ENCODE data around the gene SIN3A. TPM values are rescaled to one million over a fixed set of nuclear protein-coding genes. Genes with fewer than 3 reads are reported as not detected.
"Not testable (repeated sequence)": the region's sequence is repeated elsewhere in the genome, so short reads cannot be mapped to it uniquely, and the experiment has no call there.

SIN3A gene
- 28.8 and 33.5 TPM in 2 replicates for total RNA-seq (2014; rRNA removed; shearing (Covaris generic))

- DNase-seq (ENCODE audit: low spot score) = peak; percentile 100
These were observed at the start of gene SIN3A for GRCh38 chr15:75451674-75452363. Gene SIN3A (minus strand): TSS chr15:75451690. CDS start chr15:75430375, 21,315 bp downstream.

- DNase-seq (ENCODE audit: low spot score) = no peak
These were observed 42.2 kb upstream of the SIN3A start for GRCh38 chr15:75493732-75494131.

GRCh38 chr15:75483961-75484360, 32.5 kb upstream of the SIN3A start:
- no peak for DNase-seq (ENCODE audit: low spot score)

GRCh38 chr15:75483556-75483955, 32.1 kb upstream of the SIN3A start:
- DNase-seq (ENCODE audit: low spot score) = not testable (repeated sequence)

GRCh38 chr15:75483106-75483505, 31.6 kb upstream of the SIN3A start:
- no peak for DNase-seq (ENCODE audit: low spot score)

- not testable (repeated sequence) for DNase-seq (ENCODE audit: low spot score)
These were observed 29.0 kb upstream of the SIN3A start for GRCh38 chr15:75480463-75480862.

GRCh38 chr15:75479670-75480069, 28.2 kb upstream of the SIN3A start:
- DNase-seq (ENCODE audit: low spot score) = no peak

GRCh38 chr15:75477094-75477493, 25.6 kb upstream of the SIN3A start:
- DNase-seq (ENCODE audit: low spot score) = not testable (repeated sequence)

- no peak for DNase-seq (ENCODE audit: low spot score)
These were observed 17.6 kb upstream of the SIN3A start for GRCh38 chr15:75468913-75469598.

GRCh38 chr15:75460646-75461045, 9.2 kb upstream of the SIN3A start:
- peak; percentile 35 for DNase-seq (ENCODE audit: low spot score)

- DNase-seq (ENCODE audit: low spot score) = no peak
These were observed 8.1 kb upstream of the SIN3A start for GRCh38 chr15:75459581-75459980.

GRCh38 chr15:75456710-75457109, 5.2 kb upstream of the SIN3A start:
- DNase-seq (ENCODE audit: low spot score) = no peak

- peak; percentile 73 for DNase-seq (ENCODE audit: low spot score)
These were observed 4.6 kb upstream of the SIN3A start for GRCh38 chr15:75455982-75456531.

- DNase-seq (ENCODE audit: low spot score) = peak; percentile 93
These were observed 4.0 kb upstream of the SIN3A start for GRCh38 chr15:75455424-75455981.

GRCh38 chr15:75454471-75455378, 3.2 kb upstream of the SIN3A start:
- DNase-seq (ENCODE audit: low spot score) = peak; percentile 69

- peak; percentile 99 for DNase-seq (ENCODE audit: low spot score)
These were observed 2.4 kb upstream of the SIN3A start for GRCh38 chr15:75453703-75454470.

- peak; percentile 71 for DNase-seq (ENCODE audit: low spot score)
These were observed 1.6 kb upstream of the SIN3A start for GRCh38 chr15:75452865-75453702.

GRCh38 chr15:75452364-75452864, 924 bp upstream of the SIN3A start:
- peak; percentile 93 for DNase-seq (ENCODE audit: low spot score)

GRCh38 chr15:75451202-75451673, 252 bp downstream of the SIN3A start:
- no peak for DNase-seq (ENCODE audit: low spot score)

All from HT-29 (cell line).